ENCODE results near the gene ELAPOR1.

ELAPOR1 gene
- 25.8 to 34.3 reads per million in 2 donors for total RNA-seq

- peak; percentile 87 for DNase-seq
Observed at GRCh38 chr1:109113590-109114341, at the start of gene ELAPOR1. Gene ELAPOR1, plus strand, starts transcription at chr1:109114115. Its CDS starts 69 bp downstream, at chr1:109114184.

GRCh38 chr1:109065137-109065536 is 48.8 kb upstream of the ELAPOR1 start:
- no peak for DNase-seq

GRCh38 chr1:109067883-109068282 is 46.0 kb upstream of the ELAPOR1 start:
- DNase-seq, result no peak

GRCh38 chr1:109069294-109069693 is 44.6 kb upstream of the ELAPOR1 start:
- no peak for DNase-seq

GRCh38 chr1:109075531-109076490 is 38.1 kb upstream of the ELAPOR1 start, which contains the start of gene TAF13:
Gene TAF13, minus strand, starts transcription at chr1:109076003. Its CDS starts 56 bp downstream, at chr1:109075947.
- peak; percentile 77 for DNase-seq

- no peak for DNase-seq
Observed at GRCh38 chr1:109078317-109078716, 35.6 kb upstream of the ELAPOR1 start.

- DNase-seq, result no peak
Observed at GRCh38 chr1:109079240-109079622, 34.7 kb upstream of the ELAPOR1 start.

GRCh38 chr1:109080441-109081082 is 33.4 kb upstream of the ELAPOR1 start:
- no peak for DNase-seq

- DNase-seq, result no peak
Observed at GRCh38 chr1:109083501-109083900, 30.4 kb upstream of the ELAPOR1 start.

- DNase-seq, result no peak
Observed at GRCh38 chr1:109083923-109084322, 30.0 kb upstream of the ELAPOR1 start.

GRCh38 chr1:109084563-109085517 is 29.1 kb upstream of the ELAPOR1 start:
- DNase-seq, result no peak

GRCh38 chr1:109089242-109090015 is 24.5 kb upstream of the ELAPOR1 start:
- no peak for DNase-seq

GRCh38 chr1:109090196-109091077 is 23.5 kb upstream of the ELAPOR1 start, which contains the start of gene TMEM167B:
Gene TMEM167B, plus strand, starts transcription at chr1:109090764. Its CDS starts 109 bp downstream, at chr1:109090873.
- DNase-seq, result peak; percentile 76

- no peak for DNase-seq
Observed at GRCh38 chr1:109091078-109091838, 22.7 kb upstream of the ELAPOR1 start.

GRCh38 chr1:109091839-109092193 is 22.1 kb upstream of the ELAPOR1 start:
- no peak for DNase-seq

GRCh38 chr1:109094377-109094803 is 19.5 kb upstream of the ELAPOR1 start:
- DNase-seq, result no peak

GRCh38 chr1:109094871-109095270 is 19.0 kb upstream of the ELAPOR1 start:
- no peak for DNase-seq

GRCh38 chr1:109095631-109096030 is 18.3 kb upstream of the ELAPOR1 start:
- DNase-seq, result no peak

GRCh38 chr1:109096120-109096519 is 17.8 kb upstream of the ELAPOR1 start:
- no peak for DNase-seq
